ENCODE data around the gene RARB. TPM values are rescaled to one million over a fixed set of nuclear protein-coding genes. Genes with fewer than 3 reads are reported as not detected.

Gene RARB
- total RNA-seq, 1 donor from 2014 or later = 15.0 TPM

DNA sequence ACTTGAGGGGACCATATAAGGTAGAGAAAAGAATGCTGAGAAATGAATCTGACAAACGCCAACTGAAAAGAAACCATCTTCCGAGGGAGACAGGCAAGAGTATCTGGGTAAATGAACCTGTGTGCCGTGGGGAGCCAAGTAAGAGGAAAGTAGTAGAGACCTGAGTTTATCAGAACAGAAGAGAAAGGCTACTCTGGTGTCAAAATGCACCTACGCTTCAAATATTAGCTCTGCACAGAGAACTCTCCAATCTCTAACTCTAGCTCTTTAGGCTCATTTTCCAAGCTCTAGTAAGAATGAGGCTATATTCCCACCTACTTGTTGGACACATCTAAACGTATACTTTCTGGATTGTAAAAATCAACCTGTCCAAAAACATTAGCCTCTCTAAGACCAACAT, 183.1 kb downstream of the RARB start:
- intact Hi-C loops (cut with DNase I) = no loop called here
- no peak for DNase-seq (ENCODE audit: extremely low spot score in 2 of 2)
- peaks cover 0 to 57% of the 10 kb centered on the region in 2 donors for H3K36me3 ChIP-seq

GRCh38 chr3:25618028-25618427, 190.0 kb downstream of the RARB start:
- intact Hi-C loops (cut with DNase I) = no loop called here
- H3K27ac ChIP-seq = no peak overlapping the region
- peaks cover 0 to 28% of the 10 kb centered on the region in 2 donors for H3K36me3 ChIP-seq
- DNase-seq (ENCODE audit: extremely low spot score in 2 of 2) = no peak
- no peaks in the 10 kb centered on the region for H3K4me1 ChIP-seq
- no peaks in the 10 kb centered on the region for H3K9me3 ChIP-seq
- no peak overlapping the region for H3K4me3 ChIP-seq
- no peaks in the 10 kb centered on the region for H3K27me3 ChIP-seq
- TF ChIP-seq POLR2A (IDR thresholded peaks at IDR 0.05) (no peak), POLR2AphosphoS5 (IDR thresholded peaks at IDR 0.05; ENCODE audit: insufficient read depth in 1 of 2, low read depth in 1 of 2) (no peak)
- TF ChIP-seq, protein P1, sequence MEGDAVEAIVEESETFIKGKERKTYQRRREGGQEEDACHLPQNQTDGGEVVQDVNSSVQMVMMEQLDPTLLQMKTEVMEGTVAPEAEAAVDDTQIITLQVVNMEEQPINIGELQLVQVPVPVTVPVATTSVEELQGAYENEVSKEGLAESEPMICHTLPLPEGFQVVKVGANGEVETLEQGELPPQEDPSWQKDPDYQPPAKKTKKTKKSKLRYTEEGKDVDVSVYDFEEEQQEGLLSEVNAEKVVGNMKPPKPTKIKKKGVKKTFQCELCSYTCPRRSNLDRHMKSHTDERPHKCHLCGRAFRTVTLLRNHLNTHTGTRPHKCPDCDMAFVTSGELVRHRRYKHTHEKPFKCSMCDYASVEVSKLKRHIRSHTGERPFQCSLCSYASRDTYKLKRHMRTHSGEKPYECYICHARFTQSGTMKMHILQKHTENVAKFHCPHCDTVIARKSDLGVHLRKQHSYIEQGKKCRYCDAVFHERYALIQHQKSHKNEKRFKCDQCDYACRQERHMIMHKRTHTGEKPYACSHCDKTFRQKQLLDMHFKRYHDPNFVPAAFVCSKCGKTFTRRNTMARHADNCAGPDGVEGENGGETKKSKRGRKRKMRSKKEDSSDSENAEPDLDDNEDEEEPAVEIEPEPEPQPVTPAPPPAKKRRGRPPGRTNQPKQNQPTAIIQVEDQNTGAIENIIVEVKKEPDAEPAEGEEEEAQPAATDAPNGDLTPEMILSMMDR (IDR thresholded peaks at IDR 0.05) = no peak

More for the DNA sequence above, 183.1 kb downstream of the RARB start:
- Histone ChIP-seq H3K9me3 (no peaks in the 10 kb centered on the region), H3K4me1 (no peaks in the 10 kb centered on the region), H3K27ac (no peak overlapping the region), H3K4me3 (no peak overlapping the region), H3K27me3 (no peaks in the 10 kb centered on the region)
- TF ChIP-seq POLR2AphosphoS5 (IDR thresholded peaks at IDR 0.05; ENCODE audit: insufficient read depth in 1 of 2, low read depth in 1 of 2) (no peak), POLR2A (IDR thresholded peaks at IDR 0.05) (no peak)
- TF ChIP-seq, protein P1 (IDR thresholded peaks at IDR 0.05) = no peak

DNA sequence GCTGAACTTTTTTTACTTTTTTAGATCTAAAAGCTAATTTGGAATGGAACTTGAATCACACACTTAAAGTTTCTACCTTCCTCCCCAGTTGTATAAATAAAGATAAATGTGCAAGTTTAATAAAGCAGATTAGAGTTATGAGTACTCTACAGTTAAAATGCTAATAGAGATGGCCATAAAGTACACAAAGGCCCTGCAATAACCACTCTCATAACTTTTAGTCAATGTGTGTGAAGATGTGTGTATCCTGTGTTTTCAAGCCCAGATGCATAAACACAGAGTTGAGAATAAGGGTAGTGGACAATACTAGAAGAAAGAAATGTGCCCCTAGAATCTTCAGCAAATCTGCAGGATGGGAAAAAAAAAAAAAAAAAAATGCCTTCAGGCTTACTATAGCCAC, 191.3 kb downstream of the RARB start:
- TF ChIP-seq POLR2AphosphoS5 (IDR thresholded peaks at IDR 0.05; ENCODE audit: insufficient read depth in 1 of 2, low read depth in 1 of 2) (no peak), POLR2A (IDR thresholded peaks at IDR 0.05) (no peak)
- TF ChIP-seq, protein P1 (IDR thresholded peaks at IDR 0.05) = no peak
- peaks cover 0 to 42% of the 10 kb centered on the region in 2 donors for H3K36me3 ChIP-seq
- H3K27me3 ChIP-seq = no peaks in the 10 kb centered on the region

DNA sequence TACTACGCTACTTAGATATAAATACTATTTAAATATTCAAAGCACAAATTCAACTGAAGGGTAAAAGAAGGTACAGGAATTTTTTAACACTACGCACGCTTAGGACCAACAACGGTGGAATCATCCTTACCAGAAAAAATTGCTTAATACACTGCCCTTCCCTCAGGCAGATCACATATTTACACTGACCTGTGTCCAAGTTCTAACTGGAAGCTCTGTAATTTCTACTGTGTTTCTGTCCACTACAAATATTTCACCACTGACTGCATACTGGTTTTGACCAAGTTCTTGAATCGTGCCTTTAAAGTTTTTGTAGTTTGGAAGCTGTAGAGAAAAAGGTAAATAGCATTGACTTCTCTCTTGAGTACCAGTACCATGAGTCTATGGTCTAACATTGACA, 192.4 kb downstream of the RARB start:
- H3K27ac ChIP-seq = no peak overlapping the region
- H3K4me1 ChIP-seq = no peaks in the 10 kb centered on the region
- intact Hi-C loops (cut with DNase I) = no loop called here
- peaks cover 0 to 45% of the 10 kb centered on the region in 2 donors for H3K36me3 ChIP-seq
- no peak overlapping the region for H3K4me3 ChIP-seq
- TF ChIP-seq, protein P1 (IDR thresholded peaks at IDR 0.05) = no peak
- TF ChIP-seq POLR2A (IDR thresholded peaks at IDR 0.05) (no peak), POLR2AphosphoS5 (IDR thresholded peaks at IDR 0.05; ENCODE audit: insufficient read depth in 1 of 2, low read depth in 1 of 2) (no peak)
- DNase-seq (ENCODE audit: extremely low spot score in 2 of 2) = no peak
- no peaks in the 10 kb centered on the region for H3K9me3 ChIP-seq
- H3K27me3 ChIP-seq = no peaks in the 10 kb centered on the region

More for the DNA sequence above, 191.3 kb downstream of the RARB start:
- intact Hi-C loops (cut with DNase I) = no loop called here
- H3K9me3 ChIP-seq = no peaks in the 10 kb centered on the region
- no peak overlapping the region for H3K4me3 ChIP-seq
- DNase-seq (ENCODE audit: extremely low spot score in 2 of 2) = no peak
- H3K4me1 ChIP-seq = no peaks in the 10 kb centered on the region
- no peak overlapping the region for H3K27ac ChIP-seq

GRCh38 chr3:25621087-25621486, 193.0 kb downstream of the RARB start:
- no peak for DNase-seq (ENCODE audit: extremely low spot score in 2 of 2)
- no peak for TF ChIP-seq POLR2AphosphoS5 (IDR thresholded peaks at IDR 0.05; ENCODE audit: insufficient read depth in 1 of 2, low read depth in 1 of 2)
- no peak for TF ChIP-seq POLR2A (IDR thresholded peaks at IDR 0.05)
- TF ChIP-seq, protein P1 (IDR thresholded peaks at IDR 0.05) = no peak
- Histone ChIP-seq H3K27me3 (no peaks in the 10 kb centered on the region), H3K4me3 (no peak overlapping the region), H3K9me3 (no peaks in the 10 kb centered on the region), H3K27ac (no peak overlapping the region), H3K4me1 (no peaks in the 10 kb centered on the region), H3K36me3 (peaks cover 0 to 48% of the 10 kb centered on the region in 2 donors)
- intact Hi-C loops (cut with DNase I) = no loop called here

Data from vagina (tissue), 2 donors.